PC-9 (cell line): ENCODE results near the gene REV1.

Experiments
- EZH2 ChIP-seq: fragments of 200-600 bp; sonication (generic); IDR thresholded peaks from 2 replicates; pipeline ENCODE4 v1.8.0; 2017; ENCODE audit warnings: antibody characterized with exemption, low read depth
- TF ChIP-seq, protein P1 (sequence below): fragments of 200-600 bp; sonication (generic); conservative IDR thresholded peaks from 2 replicates; pipeline ENCODE4 v1.6.1; 2017; ENCODE audit warnings: mixed run types, antibody characterized with exemption, mild to moderate bottlenecking, moderate library complexity

DNA sequence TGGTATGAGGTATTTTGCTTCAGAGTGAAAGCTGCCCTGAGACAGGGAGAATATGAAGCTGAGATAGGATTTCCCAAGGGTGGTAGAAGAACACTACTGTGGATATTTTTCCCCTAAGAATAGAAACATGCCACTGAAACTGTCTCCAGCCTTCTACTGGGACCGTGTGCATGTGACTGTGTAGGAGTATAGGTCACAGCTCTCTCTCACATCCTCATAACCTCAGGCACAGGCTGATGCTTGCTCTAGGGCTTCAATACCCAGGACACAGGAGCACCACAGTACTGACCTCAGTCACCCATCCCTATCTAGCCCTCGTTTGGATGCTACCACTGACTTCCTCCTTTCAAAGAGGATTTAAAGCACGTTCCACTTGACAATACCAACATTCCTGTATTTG lies 67.2 kb downstream of the REV1 start:
- no peak for TF ChIP-seq EZH2
- TF ChIP-seq, protein P1, sequence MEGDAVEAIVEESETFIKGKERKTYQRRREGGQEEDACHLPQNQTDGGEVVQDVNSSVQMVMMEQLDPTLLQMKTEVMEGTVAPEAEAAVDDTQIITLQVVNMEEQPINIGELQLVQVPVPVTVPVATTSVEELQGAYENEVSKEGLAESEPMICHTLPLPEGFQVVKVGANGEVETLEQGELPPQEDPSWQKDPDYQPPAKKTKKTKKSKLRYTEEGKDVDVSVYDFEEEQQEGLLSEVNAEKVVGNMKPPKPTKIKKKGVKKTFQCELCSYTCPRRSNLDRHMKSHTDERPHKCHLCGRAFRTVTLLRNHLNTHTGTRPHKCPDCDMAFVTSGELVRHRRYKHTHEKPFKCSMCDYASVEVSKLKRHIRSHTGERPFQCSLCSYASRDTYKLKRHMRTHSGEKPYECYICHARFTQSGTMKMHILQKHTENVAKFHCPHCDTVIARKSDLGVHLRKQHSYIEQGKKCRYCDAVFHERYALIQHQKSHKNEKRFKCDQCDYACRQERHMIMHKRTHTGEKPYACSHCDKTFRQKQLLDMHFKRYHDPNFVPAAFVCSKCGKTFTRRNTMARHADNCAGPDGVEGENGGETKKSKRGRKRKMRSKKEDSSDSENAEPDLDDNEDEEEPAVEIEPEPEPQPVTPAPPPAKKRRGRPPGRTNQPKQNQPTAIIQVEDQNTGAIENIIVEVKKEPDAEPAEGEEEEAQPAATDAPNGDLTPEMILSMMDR = no peak
